Measurements from ENCODE around the gene PABPC1L2B.

DNA sequence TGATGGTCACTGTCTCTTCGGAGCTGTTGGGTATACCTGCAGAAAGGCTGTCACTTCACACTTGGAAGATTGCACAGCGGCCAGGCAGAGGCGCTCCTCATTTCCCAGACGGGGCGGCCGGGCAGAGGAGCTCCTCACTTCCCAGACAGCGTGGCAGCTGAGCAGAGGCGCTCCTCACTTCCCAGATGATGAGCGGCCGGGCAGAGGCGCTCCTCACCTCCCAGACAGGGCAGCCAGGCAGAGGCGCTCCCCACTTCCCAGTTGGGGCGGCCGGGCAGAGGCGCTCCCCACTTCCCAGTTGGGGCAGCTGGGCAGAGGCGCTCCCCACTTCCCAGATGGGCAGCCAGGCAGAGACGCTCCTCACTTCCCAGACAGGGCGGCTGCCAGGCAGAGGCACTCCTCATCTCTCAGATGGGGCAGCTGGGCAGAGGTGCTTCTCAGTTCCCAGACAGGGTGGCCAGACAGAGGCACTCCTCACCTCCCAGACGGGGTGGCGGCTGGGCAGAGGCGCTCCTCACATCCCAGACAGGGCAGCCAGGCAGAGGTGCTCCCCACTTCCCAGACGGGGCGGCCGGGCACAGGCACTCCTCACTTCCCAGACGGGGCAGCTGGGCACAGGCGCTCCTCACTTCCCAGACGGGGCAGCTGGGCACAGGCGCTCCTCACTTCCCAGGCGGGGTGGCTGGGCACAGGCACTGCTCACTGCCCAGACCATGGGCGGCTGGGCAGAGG, 18.8 kb downstream of the PABPC1L2B start:
- no peak for TF ChIP-seq YY1 (IDR thresholded peaks at IDR 0.05; ENCODE audit: insufficient read depth, insufficient read length)
- TF ChIP-seq ZNF274 (IDR thresholded peaks at IDR 0.05; ENCODE audit: low read depth, low read length) = no peak
- no peak for TF ChIP-seq SUZ12 (IDR thresholded peaks at IDR 0.05; ENCODE audit: extremely low read depth, insufficient read depth, insufficient read length)
